ENCODE data around the gene WNT8A. TPM values are rescaled to one million over a fixed set of nuclear protein-coding genes. Genes with fewer than 3 reads are reported as not detected.

The WNT8A gene
- total and polyA plus RNA-seq, 2 of the 8 experiments (the other 6 are each of a cell fraction or from before 2014, with no cell fraction given) = 0.06 TPM; not detected in 1

- TF ChIP-seq CTCF (IDR thresholded peaks at IDR 0.05; ENCODE audit: control extremely low read depth in 1 of 3, insufficient read depth in 1 of 3, low read depth in 1 of 3, low read length in 3 of 3) (no peak), SIX5 (IDR thresholded peaks at IDR 0.05; ENCODE audit: low read depth, low read length) (no peak), SUZ12 (IDR thresholded peaks at IDR 0.05; ENCODE audit: low read length) (no peak), MAX (IDR thresholded peaks at IDR 0.05) (no peak)
Observed at GRCh38 chr5:138111937-138112336, 28.1 kb downstream of the WNT8A start (continued).
